HEK293 (cell line): Measurements from ENCODE around the gene NUP50.

Experiments used
- CTCF ChIA-PET: fragments of 350-600 bp; formaldehyde crosslinking; extraction: SDS; loops from one replicate; lab custom pipeline; 2021; ENCODE audit warnings: antibody characterized with exemption; lab: Yijun Ruan, JAX
- POLR2A ChIA-PET: fragments of 300-600 bp; formaldehyde crosslinking; extraction: SDS; loops from one replicate; lab custom pipeline; 2020; ENCODE audit warnings: antibody characterized with exemption, inconsistent platforms; lab: Yijun Ruan, JAX
- H3K27ac ChIP-seq: fragments of 200-500 bp; sonication (Bioruptor generic); 2 replicates; pipeline ENCODE4 v1.5.1; 2014; ENCODE audit warnings: low read depth, low read length, control low read depth, inconsistent platforms; ENCODE audit errors: extremely low read depth
- H3K36me3 ChIP-seq, 2 experiments: fragments of 200-500 bp in 1 of 2; sonication (Bioruptor generic) in 1 of 2; 1 replicate in 1 of 2; 2 replicates in 1 of 2; pipeline ENCODE4 v1.5.1; 2014 to 2017; ENCODE audit warnings: inconsistent platforms in 2 of 2, low read length in 2 of 2; ENCODE audit not compliant: control insufficient read depth in 2 of 2, insufficient read depth in 1 of 2
- H3K4me1 ChIP-seq: fragments of 200-500 bp; sonication (Bioruptor generic); 2 replicates; pipeline ENCODE4 v1.5.1; 2014; ENCODE audit warnings: mild to moderate bottlenecking, low read length, inconsistent platforms; ENCODE audit not compliant: control insufficient read depth, insufficient read depth
- H3K4me3 ChIP-seq: 2 replicates; pipeline ENCODE4 v1.5.1; 2011; ENCODE audit warnings: low read depth, mild to moderate bottlenecking, control low read depth, low read length, moderate library complexity
- H3K9me3 ChIP-seq: fragments of 200-500 bp; sonication (Bioruptor generic); 2 replicates; pipeline ENCODE4 v1.5.1; 2014; ENCODE audit warnings: low read depth, low read length, inconsistent platforms; ENCODE audit not compliant: control insufficient read depth, insufficient read depth
- BCL11B ChIP-seq: fragments of 450-650 bp; formaldehyde crosslinking; IDR thresholded peaks from 2 replicates; pipeline ENCODE4 v1.5.1; 2016; ENCODE audit warnings: low read depth, missing biosample characterization, missing genetic modification characterization
- SP3 ChIP-seq: fragments of 450-650 bp; formaldehyde crosslinking; IDR thresholded peaks from 2 replicates; pipeline ENCODE4 v1.5.1; 2016; ENCODE audit warnings: missing biosample characterization, missing genetic modification characterization
- YY2 ChIP-seq: fragments of 450-650 bp; formaldehyde crosslinking; IDR thresholded peaks from 2 replicates; pipeline ENCODE4 v1.5.1; 2016; ENCODE audit warnings: missing biosample characterization, missing genetic modification characterization
- ZBTB21 ChIP-seq: fragments of 450-650 bp; formaldehyde crosslinking; IDR thresholded peaks from 2 replicates; pipeline ENCODE4 v1.5.1; 2017; ENCODE audit warnings: missing biosample characterization, missing genetic modification characterization
- ZBTB8A ChIP-seq: fragments of 450-650 bp; formaldehyde crosslinking; IDR thresholded peaks from 2 replicates; pipeline ENCODE4 v1.5.1; 2016; ENCODE audit warnings: missing biosample characterization, missing genetic modification characterization
- ZNF175 ChIP-seq: fragments of 450-650 bp; formaldehyde crosslinking; IDR thresholded peaks from 2 replicates; pipeline ENCODE4 v1.5.1; 2016; ENCODE audit warnings: missing biosample characterization, missing genetic modification characterization
- ZNF211 ChIP-seq: fragments of 450-650 bp; formaldehyde crosslinking; IDR thresholded peaks from 2 replicates; pipeline ENCODE4 v1.5.1; 2016; ENCODE audit warnings: low read depth, missing biosample characterization, missing genetic modification characterization
- ZNF239 ChIP-seq: fragments of 450-650 bp; formaldehyde crosslinking; IDR thresholded peaks from 2 replicates; pipeline ENCODE4 v1.5.1; 2016; ENCODE audit warnings: missing biosample characterization, missing genetic modification characterization
- ZNF274 ChIP-seq, 2 experiments: fragments of 200-500 bp in 1 of 2; fragments of 450-650 bp in 1 of 2; sonication (Bioruptor generic) in 1 of 2; formaldehyde crosslinking in 1 of 2; IDR thresholded peaks; 2 replicates each; pipeline versions ENCODE4 v1.5.1 to v1.6.1; 2014 to 2016; ENCODE audit warnings: borderline replicate concordance in 1 of 2, inconsistent platforms in 1 of 2, low read length in 1 of 2, missing biosample characterization in 1 of 2, missing genetic modification characterization in 1 of 2
- ZNF324 ChIP-seq: fragments of 450-650 bp; formaldehyde crosslinking; IDR thresholded peaks from 2 replicates; pipeline ENCODE4 v1.5.1; 2016; ENCODE audit warnings: missing biosample characterization, missing genetic modification characterization
- ZNF514 ChIP-seq: fragments of 450-650 bp; formaldehyde crosslinking; IDR thresholded peaks from 2 replicates; pipeline ENCODE4 v1.5.1; 2016; ENCODE audit warnings: missing biosample characterization, missing genetic modification characterization
- ZNF549 ChIP-seq: fragments of 450-650 bp; IDR thresholded peaks from 2 replicates; pipeline ENCODE4 v1.5.1; 2018; ENCODE audit warnings: missing biosample characterization, missing genetic modification characterization, mild to moderate bottlenecking, inconsistent platforms, moderate library complexity
- ZNF555 ChIP-seq: fragments of 450-650 bp; formaldehyde crosslinking; conservative IDR thresholded peaks from 2 replicates; pipeline ENCODE4 v1.5.1; 2017; ENCODE audit warnings: missing biosample characterization, mild to moderate bottlenecking, missing genetic modification characterization, inconsistent platforms
- ZNF610 ChIP-seq: fragments of 450-650 bp; formaldehyde crosslinking; IDR thresholded peaks from 2 replicates; pipeline ENCODE4 v1.5.1; 2016; ENCODE audit warnings: missing biosample characterization, missing genetic modification characterization, borderline replicate concordance
- ZNF626 ChIP-seq: fragments of 450-650 bp; sonication (Bioruptor Pico); formaldehyde crosslinking; IDR thresholded peaks from 2 replicates; pipeline ENCODE4 v1.5.1; 2018; ENCODE audit warnings: missing biosample characterization, missing genetic modification characterization, inconsistent platforms
- ZNF747 ChIP-seq: fragments of 450-650 bp; formaldehyde crosslinking; IDR thresholded peaks from 2 replicates; pipeline ENCODE4 v1.5.1; 2016; ENCODE audit warnings: missing biosample characterization, missing genetic modification characterization
- ZNF830 ChIP-seq: fragments of 450-650 bp; IDR thresholded peaks from 2 replicates; pipeline ENCODE4 v1.5.0; 2018; ENCODE audit warnings: missing biosample characterization, missing genetic modification characterization, low read depth, mild to moderate bottlenecking, moderate library complexity
- TF ChIP-seq, protein P1 (sequence below): fragments of 450-650 bp; formaldehyde crosslinking; IDR thresholded peaks from 2 replicates; pipeline ENCODE4 v1.5.1; 2016; ENCODE audit warnings: missing biosample characterization, missing genetic modification characterization
- TF ChIP-seq, protein P2 (sequence below): IDR thresholded peaks from 2 replicates; pipeline ENCODE4 v1.6.1; 2011; ENCODE audit warnings: mild to moderate bottlenecking, low read depth, low read length, borderline replicate concordance
- TF ChIP-seq, protein P3 (sequence below): fragments of 450-650 bp; formaldehyde crosslinking; IDR thresholded peaks from 2 replicates; pipeline ENCODE4 v1.5.1; 2016; ENCODE audit warnings: missing biosample characterization, missing genetic modification characterization
- TF ChIP-seq, protein P4 (sequence below): fragments of 450-650 bp; formaldehyde crosslinking; IDR thresholded peaks from 2 replicates; pipeline ENCODE4 v1.5.1; 2016; ENCODE audit warnings: missing biosample characterization, missing genetic modification characterization

The NUP50 gene

DNA sequence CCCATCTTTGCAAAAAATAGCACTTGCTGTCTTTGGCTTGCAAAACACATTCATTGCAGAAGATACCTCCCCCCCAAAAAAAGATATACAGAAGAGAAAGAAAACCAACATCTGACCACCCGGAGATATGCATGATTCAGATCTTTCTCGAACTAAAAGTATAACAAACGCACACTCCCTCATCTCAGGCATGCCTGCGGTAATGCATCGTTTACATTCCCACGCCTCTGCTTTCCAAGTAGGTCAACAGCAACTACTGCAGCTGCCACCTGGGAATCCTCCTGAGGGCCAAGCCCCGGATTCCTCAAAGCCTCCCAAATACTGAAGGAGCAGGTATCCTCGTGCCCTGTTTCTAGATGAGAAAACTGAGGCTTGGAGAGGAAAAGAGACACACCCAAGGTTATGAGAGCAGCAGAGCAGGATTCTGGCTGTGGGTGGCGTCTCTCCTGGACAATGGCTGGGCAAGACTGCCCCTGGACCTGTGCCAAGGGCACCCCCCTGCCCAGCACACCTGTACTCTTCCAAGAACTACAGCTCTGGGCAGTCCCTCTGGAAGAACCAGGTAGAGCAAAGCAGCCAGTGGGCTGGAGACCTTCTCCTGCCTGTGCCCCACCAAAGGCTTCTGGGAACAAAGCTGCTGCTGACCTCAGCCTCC is 38.1 kb downstream of the NUP50 start (continued):
- no peak for TF ChIP-seq ZBTB8A

DNA sequence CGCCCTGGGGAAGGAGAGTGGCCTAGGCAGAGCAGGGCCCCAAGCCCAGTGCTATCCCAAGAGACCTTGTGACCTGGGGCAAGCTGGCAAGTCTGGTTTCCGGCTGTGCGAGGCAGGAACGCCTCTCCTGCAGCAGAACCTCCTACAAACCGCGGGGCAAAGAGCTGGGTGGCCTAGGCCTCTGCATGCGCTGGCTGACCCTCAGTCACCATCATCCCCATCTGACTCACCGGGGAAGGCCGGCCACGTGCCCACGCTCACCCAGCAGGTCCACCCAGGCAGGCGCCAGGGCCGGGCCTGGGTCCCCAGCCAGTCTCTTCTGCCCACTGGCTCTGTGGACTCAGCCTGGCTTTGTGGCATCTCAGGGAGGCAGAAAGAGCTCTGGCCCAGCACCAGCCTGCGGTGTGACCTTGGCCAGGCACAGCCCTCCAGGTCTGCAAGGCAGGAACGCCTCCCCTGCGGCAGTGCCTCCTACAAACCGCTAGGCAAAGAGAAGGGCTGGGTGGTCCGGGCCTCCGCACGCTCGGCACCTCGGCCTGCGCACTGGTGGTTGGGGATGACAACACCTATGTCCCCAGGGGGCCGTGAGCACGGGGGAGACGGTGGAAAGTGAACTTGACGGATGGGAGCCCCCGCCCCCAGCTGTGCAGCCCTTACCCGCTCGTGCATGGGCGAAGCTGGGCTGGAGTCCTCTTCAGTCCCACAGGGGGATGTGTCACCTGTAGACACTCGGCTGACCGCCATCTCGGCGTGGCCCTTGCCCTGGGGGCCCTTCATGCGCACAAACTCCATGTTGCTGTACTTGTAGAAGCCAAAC is 38.8 kb downstream of the NUP50 start:
- POLR2A ChIA-PET: no interaction called here
- no peak overlapping the region for H3K27ac ChIP-seq
- H3K9me3 ChIP-seq: no peaks in the 10 kb centered on the region
- peaks cover 4% of the 10 kb centered on the region; the same call in 1 of the 2 replicates for H3K4me1 ChIP-seq
- H3K4me3 ChIP-seq: no peak overlapping the region
- TF ChIP-seq ZNF239 (tag by site-specific recombination): no peak
- no peak for TF ChIP-seq ZNF211 (tag by site-specific recombination)
- TF ChIP-seq ZNF274 (IDR thresholded peaks at IDR 0.05; ENCODE audit: low read length): no peak
- TF ChIP-seq ZNF274 (tag by site-specific recombination; IDR thresholded peaks at IDR 0.05; ENCODE audit: borderline replicate concordance): no peak
- no peak for TF ChIP-seq ZNF175
- TF ChIP-seq, protein P1, sequence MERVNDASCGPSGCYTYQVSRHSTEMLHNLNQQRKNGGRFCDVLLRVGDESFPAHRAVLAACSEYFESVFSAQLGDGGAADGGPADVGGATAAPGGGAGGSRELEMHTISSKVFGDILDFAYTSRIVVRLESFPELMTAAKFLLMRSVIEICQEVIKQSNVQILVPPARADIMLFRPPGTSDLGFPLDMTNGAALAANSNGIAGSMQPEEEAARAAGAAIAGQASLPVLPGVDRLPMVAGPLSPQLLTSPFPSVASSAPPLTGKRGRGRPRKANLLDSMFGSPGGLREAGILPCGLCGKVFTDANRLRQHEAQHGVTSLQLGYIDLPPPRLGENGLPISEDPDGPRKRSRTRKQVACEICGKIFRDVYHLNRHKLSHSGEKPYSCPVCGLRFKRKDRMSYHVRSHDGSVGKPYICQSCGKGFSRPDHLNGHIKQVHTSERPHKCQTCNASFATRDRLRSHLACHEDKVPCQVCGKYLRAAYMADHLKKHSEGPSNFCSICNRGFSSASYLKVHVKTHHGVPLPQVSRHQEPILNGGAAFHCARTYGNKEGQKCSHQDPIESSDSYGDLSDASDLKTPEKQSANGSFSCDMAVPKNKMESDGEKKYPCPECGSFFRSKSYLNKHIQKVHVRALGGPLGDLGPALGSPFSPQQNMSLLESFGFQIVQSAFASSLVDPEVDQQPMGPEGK (tag by site-specific recombination): no peak
- TF ChIP-seq SP3 (tag by site-specific recombination): no peak
- TF ChIP-seq ZNF626 (tag by site-specific recombination): no peak
- TF ChIP-seq ZBTB21 (tag by site-specific recombination): no peak
- TF ChIP-seq ZNF324 (tag by site-specific recombination): no peak
- no peak for TF ChIP-seq ZNF549
- no peak for TF ChIP-seq ZNF830 (tag by site-specific recombination)
- TF ChIP-seq ZNF555: no peak
- TF ChIP-seq, protein P2, sequence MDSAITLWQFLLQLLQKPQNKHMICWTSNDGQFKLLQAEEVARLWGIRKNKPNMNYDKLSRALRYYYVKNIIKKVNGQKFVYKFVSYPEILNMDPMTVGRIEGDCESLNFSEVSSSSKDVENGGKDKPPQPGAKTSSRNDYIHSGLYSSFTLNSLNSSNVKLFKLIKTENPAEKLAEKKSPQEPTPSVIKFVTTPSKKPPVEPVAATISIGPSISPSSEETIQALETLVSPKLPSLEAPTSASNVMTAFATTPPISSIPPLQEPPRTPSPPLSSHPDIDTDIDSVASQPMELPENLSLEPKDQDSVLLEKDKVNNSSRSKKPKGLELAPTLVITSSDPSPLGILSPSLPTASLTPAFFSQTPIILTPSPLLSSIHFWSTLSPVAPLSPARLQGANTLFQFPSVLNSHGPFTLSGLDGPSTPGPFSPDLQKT: no peak
- TF ChIP-seq ZNF514 (tag by site-specific recombination): no peak
- no peak for TF ChIP-seq BCL11B (tag by site-specific recombination)
- TF ChIP-seq, protein P3, sequence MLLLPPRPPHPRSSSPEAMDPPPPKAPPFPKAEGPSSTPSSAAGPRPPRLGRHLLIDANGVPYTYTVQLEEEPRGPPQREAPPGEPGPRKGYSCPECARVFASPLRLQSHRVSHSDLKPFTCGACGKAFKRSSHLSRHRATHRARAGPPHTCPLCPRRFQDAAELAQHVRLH (tag by site-specific recombination): no peak
- TF ChIP-seq, protein P4, sequence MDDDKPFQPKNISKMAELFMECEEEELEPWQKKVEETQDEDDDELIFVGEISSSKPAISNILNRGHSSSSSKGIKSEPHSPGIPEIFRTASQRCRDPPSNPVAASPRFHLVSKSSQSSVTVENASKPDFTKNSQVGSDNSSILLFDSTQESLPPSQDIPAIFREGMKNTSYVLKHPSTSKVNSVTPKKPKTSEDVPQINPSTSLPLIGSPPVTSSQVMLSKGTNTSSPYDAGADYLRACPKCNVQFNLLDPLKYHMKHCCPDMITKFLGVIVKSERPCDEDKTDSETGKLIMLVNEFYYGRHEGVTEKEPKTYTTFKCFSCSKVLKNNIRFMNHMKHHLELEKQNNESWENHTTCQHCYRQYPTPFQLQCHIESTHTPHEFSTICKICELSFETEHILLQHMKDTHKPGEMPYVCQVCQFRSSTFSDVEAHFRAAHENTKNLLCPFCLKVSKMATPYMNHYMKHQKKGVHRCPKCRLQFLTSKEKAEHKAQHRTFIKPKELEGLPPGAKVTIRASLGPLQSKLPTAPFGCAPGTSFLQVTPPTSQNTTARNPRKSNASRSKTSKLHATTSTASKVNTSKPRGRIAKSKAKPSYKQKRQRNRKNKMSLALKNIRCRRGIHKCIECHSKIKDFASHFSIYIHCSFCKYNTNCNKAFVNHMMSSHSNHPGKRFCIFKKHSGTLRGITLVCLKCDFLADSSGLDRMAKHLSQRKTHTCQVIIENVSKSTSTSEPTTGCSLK (tag by site-specific recombination): no peak
- TF ChIP-seq YY2 (tag by site-specific recombination): no peak
- no peak for TF ChIP-seq ZNF610 (tag by site-specific recombination)
- no peak for TF ChIP-seq ZNF747 (tag by site-specific recombination)
- H3K36me3 ChIP-seq: peaks cover 0 to 73% of the 10 kb centered on the region in 2 experiments; a peak in 2 of 3 replicates
- CTCF ChIA-PET: interaction anchor here (0.5 kb wide), 1 partner anchor 9 kb away, joined by 3 read pairs; no protein-coding TSS in a partner anchor
